Neural progenitor cell (in vitro differentiated cells): ENCODE results near the gene CAMK1D. TPM values are rescaled to one million over a fixed set of nuclear protein-coding genes. Genes with fewer than 3 reads are reported as not detected.
A peak's percentile ranks its signal among the peaks of the same experiment; 100 is the strongest.

ENCODE experiments used
- DNase-seq: peaks from one replicate; pipeline ENCODE4 v3.0.0-alpha.2; 2016; ENCODE audit warnings: low spot score
- H2AFZ ChIP-seq: fragments of 200-600 bp; sonication (generic); replicated peaks from 2 replicates; pipeline ENCODE4 v1.6.1; 2016; ENCODE audit warnings: antibody characterized with exemption
- H3F3A ChIP-seq: fragments of 200-600 bp; sonication (generic); 2 replicates; pipeline ENCODE4 v1.6.1; 2016; ENCODE audit warnings: antibody characterized with exemption, low read depth
- H3K27ac ChIP-seq: fragments of 200-600 bp; sonication (generic); 2 replicates; pipeline ENCODE4 v1.5.1; 2016; ENCODE audit warnings: mild to moderate bottlenecking
- H3K27me3 ChIP-seq: fragments of 200-600 bp; sonication (generic); 2 replicates; pipeline ENCODE4 v1.6.1; 2016; ENCODE audit warnings: mild to moderate bottlenecking, moderate library complexity
- H3K36me3 ChIP-seq: fragments of 200-600 bp; sonication (generic); 2 replicates; pipeline ENCODE4 v1.5.1; 2016
- H3K4me1 ChIP-seq: fragments of 200-600 bp; sonication (generic); 2 replicates; pipeline ENCODE4 v1.6.1; 2016; ENCODE audit warnings: mixed run types
- H3K4me2 ChIP-seq: fragments of 200-600 bp; sonication (generic); 2 replicates; pipeline ENCODE4 v1.6.1; 2016
- H3K4me3 ChIP-seq: fragments of 200-600 bp; sonication (generic); 2 replicates; pipeline ENCODE4 v1.5.1; 2016
- H3K79me2 ChIP-seq: fragments of 200-600 bp; sonication (generic); 2 replicates; pipeline ENCODE4 v1.6.1; 2016; ENCODE audit warnings: low read depth
- H3K9ac ChIP-seq: fragments of 200-600 bp; sonication (generic); 2 replicates; pipeline ENCODE4 v1.6.1; 2016
- H3K9me3 ChIP-seq: fragments of 200-600 bp; sonication (generic); 2 replicates; pipeline ENCODE4 v1.5.1; 2016; ENCODE audit warnings: low read depth
- H4K20me1 ChIP-seq: fragments of 200-600 bp; sonication (generic); 2 replicates; pipeline ENCODE4 v1.6.1; 2016; ENCODE audit warnings: low read depth
- H3K27ac Mint-ChIP-seq: 3 replicates; pipeline ENCODE4 v1.8.0; 2021; ENCODE audit warnings: mixed read lengths
- H3K27me3 Mint-ChIP-seq: 2 replicates; pipeline ENCODE4 v1.8.0; 2022; ENCODE audit warnings: low read depth, mild to moderate bottlenecking, inconsistent platforms, moderate library complexity, mixed read lengths; ENCODE audit not compliant: insufficient read depth
- H3K36me3 Mint-ChIP-seq: 3 replicates; pipeline ENCODE4 v1.8.0; 2021; ENCODE audit warnings: mixed read lengths
- H3K4me1 Mint-ChIP-seq: 3 replicates; pipeline ENCODE4 v1.8.0; 2021; ENCODE audit warnings: mixed read lengths
- H3K4me3 Mint-ChIP-seq: 3 replicates; pipeline ENCODE4 v1.8.0; 2021; ENCODE audit warnings: mild to moderate bottlenecking, moderate library complexity, mixed read lengths
- H3K9me3 Mint-ChIP-seq: 3 replicates; pipeline ENCODE4 v1.8.0; 2020; ENCODE audit warnings: mixed read lengths
- CTCF ChIP-seq: fragments of 200-600 bp; sonication (generic); IDR thresholded peaks from 2 replicates; pipeline ENCODE4 v1.5.1; 2017; ENCODE audit warnings: antibody characterized with exemption, mild to moderate bottlenecking
- EZH2 ChIP-seq: fragments of 200-600 bp; sonication (generic); IDR thresholded peaks from 2 replicates; pipeline ENCODE4 v1.6.1; 2017; ENCODE audit warnings: antibody characterized with exemption, mild to moderate bottlenecking, moderate library complexity
- EZH2phosphoT487 ChIP-seq: fragments of 200-600 bp; sonication (generic); IDR thresholded peaks from 2 replicates; pipeline ENCODE4 v1.6.1; 2017; ENCODE audit warnings: antibody characterized with exemption
- total RNA-seq: library from RNA; depleted of rRNA; stranded (reverse); fragments of >200 nt; gene quantifications from 2 replicates; pipeline ENCODE4 v1.2.3, GENCODE V29; 2015; ENCODE audit warnings: low replicate concordance

CAMK1D gene
- total RNA-seq, 1 donor from 2014 or later = 7.6 TPM

- Histone ChIP-seq H3K4me2 (no peak overlapping the region), H3K4me3 (no peak overlapping the region), H3K9me3 (no peaks in the 10 kb centered on the region), H3K27ac (no peak overlapping the region), H4K20me1 (no peaks in the 10 kb centered on the region), H3K9ac (no peak overlapping the region), H3F3A (no peaks in the 10 kb centered on the region), H2AFZ (no peak overlapping the region), H3K79me2 (no peaks in the 10 kb centered on the region), H3K36me3 (no peaks in the 10 kb centered on the region), H3K4me1 (no peaks in the 10 kb centered on the region), H3K27me3 (no peaks in the 10 kb centered on the region)
- H3K27me3 Mint-ChIP-seq = peaks cover 6% of the 10 kb centered on the region
- TF ChIP-seq EZH2 = no peak
- TF ChIP-seq CTCF = no peak
- H3K27ac Mint-ChIP-seq = no peak overlapping the region
- peaks cover 20% of the 10 kb centered on the region for H3K36me3 Mint-ChIP-seq
- H3K4me1 Mint-ChIP-seq = peaks cover 5% of the 10 kb centered on the region
- H3K4me3 Mint-ChIP-seq = no peak overlapping the region
- peaks cover 7% of the 10 kb centered on the region for H3K9me3 Mint-ChIP-seq
- no peak for DNase-seq
Measured at GRCh38 chr10:12812571-12812970, 463.2 kb downstream of the CAMK1D start.

- Mint-ChIP-seq H3K36me3 (peaks cover 18% of the 10 kb centered on the region), H3K4me1 (peaks cover 4% of the 10 kb centered on the region), H3K4me3 (no peak overlapping the region), H3K27me3 (peaks cover 5% of the 10 kb centered on the region), H3K9me3 (peaks cover 7% of the 10 kb centered on the region), H3K27ac (no peak overlapping the region)
- Histone ChIP-seq H4K20me1 (no peaks in the 10 kb centered on the region), H3K27ac (no peak overlapping the region), H3F3A (no peaks in the 10 kb centered on the region), H3K27me3 (no peaks in the 10 kb centered on the region), H2AFZ (no peak overlapping the region), H3K4me2 (no peak overlapping the region), H3K9ac (no peak overlapping the region), H3K4me1 (peaks cover 7% of the 10 kb centered on the region), H3K79me2 (no peaks in the 10 kb centered on the region), H3K9me3 (no peaks in the 10 kb centered on the region), H3K4me3 (no peak overlapping the region), H3K36me3 (no peaks in the 10 kb centered on the region)
- TF ChIP-seq EZH2phosphoT487 (no peak), EZH2 (no peak), CTCF (no peak)
- DNase-seq = no peak
Measured at GRCh38 chr10:12814166-12814565, 464.8 kb downstream of the CAMK1D start.

- Histone ChIP-seq H2AFZ (no peak overlapping the region), H4K20me1 (no peaks in the 10 kb centered on the region), H3K4me3 (no peak overlapping the region), H3K9me3 (no peaks in the 10 kb centered on the region), H3K27ac (no peak overlapping the region), H3K4me1 (peaks cover 11% of the 10 kb centered on the region), H3K9ac (no peak overlapping the region), H3K4me2 (peak overlapping the region; percentile 35), H3K36me3 (no peaks in the 10 kb centered on the region), H3F3A (peaks cover 2% of the 10 kb centered on the region), H3K79me2 (no peaks in the 10 kb centered on the region), H3K27me3 (no peaks in the 10 kb centered on the region)
- H3K27me3 Mint-ChIP-seq = peaks cover 9% of the 10 kb centered on the region
- TF ChIP-seq EZH2phosphoT487 (no peak), EZH2 (no peak), CTCF (no peak)
- peak; percentile 37 for DNase-seq
- H3K4me3 Mint-ChIP-seq = no peak overlapping the region
- peak overlapping the region; percentile 88 for H3K27ac Mint-ChIP-seq
- peaks cover 15% of the 10 kb centered on the region for H3K36me3 Mint-ChIP-seq
- H3K4me1 Mint-ChIP-seq = peaks cover 20% of the 10 kb centered on the region
- peaks cover 4% of the 10 kb centered on the region for H3K9me3 Mint-ChIP-seq
Measured at GRCh38 chr10:12819071-12819470, 469.7 kb downstream of the CAMK1D start.
